ENCODE results near the gene TNNT3.
"Not testable (repeated sequence)": the region's sequence is repeated elsewhere in the genome, so short reads cannot be mapped to it uniquely, and the experiment has no call there.

Gene TNNT3

DNA sequence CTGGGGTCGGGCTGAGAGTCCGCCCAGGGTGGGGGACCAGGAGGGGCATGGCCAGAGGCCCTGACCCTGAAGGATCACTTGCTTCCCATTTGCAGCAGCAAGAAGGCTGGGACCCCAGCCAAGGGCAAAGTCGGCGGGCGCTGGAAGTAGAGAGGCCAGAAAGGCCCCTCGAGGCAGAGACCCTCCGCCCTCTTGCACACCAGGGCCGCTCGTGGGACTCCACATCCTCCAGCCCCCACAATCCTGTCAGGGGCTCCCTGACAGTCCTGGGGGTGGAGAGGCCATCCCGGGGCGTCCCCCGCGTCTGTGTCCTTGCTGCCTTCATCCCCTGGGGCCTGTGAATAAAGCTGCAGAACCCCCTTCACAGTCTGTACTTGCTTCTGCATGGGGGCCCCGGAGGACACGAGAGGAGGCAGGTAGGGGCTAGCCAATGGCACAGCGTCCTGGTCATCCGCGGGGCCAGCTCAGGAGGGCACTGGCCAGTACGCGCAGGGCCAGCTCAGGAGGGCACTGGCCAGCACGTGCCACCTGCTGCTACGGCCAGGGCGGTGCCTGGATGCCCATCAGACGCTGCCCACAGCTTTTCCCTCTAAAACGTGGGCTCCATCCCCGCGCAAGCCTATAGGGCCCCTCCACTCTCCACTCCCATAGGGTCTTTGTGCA, 19.0 kb downstream of the TNNT3 start:
- TF ChIP-seq, protein P1, sequence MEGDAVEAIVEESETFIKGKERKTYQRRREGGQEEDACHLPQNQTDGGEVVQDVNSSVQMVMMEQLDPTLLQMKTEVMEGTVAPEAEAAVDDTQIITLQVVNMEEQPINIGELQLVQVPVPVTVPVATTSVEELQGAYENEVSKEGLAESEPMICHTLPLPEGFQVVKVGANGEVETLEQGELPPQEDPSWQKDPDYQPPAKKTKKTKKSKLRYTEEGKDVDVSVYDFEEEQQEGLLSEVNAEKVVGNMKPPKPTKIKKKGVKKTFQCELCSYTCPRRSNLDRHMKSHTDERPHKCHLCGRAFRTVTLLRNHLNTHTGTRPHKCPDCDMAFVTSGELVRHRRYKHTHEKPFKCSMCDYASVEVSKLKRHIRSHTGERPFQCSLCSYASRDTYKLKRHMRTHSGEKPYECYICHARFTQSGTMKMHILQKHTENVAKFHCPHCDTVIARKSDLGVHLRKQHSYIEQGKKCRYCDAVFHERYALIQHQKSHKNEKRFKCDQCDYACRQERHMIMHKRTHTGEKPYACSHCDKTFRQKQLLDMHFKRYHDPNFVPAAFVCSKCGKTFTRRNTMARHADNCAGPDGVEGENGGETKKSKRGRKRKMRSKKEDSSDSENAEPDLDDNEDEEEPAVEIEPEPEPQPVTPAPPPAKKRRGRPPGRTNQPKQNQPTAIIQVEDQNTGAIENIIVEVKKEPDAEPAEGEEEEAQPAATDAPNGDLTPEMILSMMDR (conservative IDR thresholded peaks at IDR 0.05; ENCODE audit: low read depth), result no peak
- ChIA-PET POLR2A (ENCODE audit: low non-redundant PET) (no interaction called here), CTCF (interaction anchor here (0.9 kb wide), 1 partner anchor 244 kb away, joined by 3 read pairs; no protein-coding TSS in a partner anchor)
- H3K27ac ChIP-seq, result no peak overlapping the region; the same call in 1 of the 2 replicates
- DNase-seq (ENCODE audit: low spot score), result no peak

DNA sequence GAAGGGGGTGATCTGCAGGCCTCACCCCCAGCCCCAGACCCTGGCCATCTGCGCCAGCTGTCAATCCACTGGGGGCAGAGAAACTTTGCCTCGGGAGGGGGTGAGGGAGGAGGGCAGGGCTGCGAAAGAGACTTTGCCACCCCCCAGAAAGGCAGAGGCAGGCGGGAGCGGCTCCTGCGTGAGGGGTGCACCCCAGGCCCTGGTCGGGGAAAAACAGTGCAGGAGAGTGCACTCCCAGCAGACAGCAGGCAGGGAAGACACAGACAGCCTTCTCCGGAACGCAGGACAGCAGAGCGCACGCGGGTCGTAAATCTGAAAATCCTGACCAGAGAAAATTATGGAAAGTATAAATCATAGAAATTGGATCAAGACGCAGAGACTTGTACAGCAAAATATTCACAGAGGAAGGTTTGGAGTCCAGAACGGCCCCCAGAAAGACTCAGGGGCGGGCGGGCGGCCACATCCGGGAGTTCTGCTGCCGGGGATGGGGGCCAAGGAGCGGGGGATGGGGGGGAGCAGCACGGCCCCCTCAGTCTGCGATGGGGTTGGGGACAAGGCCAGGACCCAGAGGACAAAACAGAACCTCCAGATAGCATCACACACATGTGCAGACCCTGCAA, 19.6 kb downstream of the TNNT3 start:
- ChIA-PET CTCF (interaction anchor here (0.9 kb wide), 1 partner anchor 245 kb away, joined by 3 read pairs; no protein-coding TSS in a partner anchor), POLR2A (ENCODE audit: low non-redundant PET) (no interaction called here)
- peak overlapping the region; percentile 43 for H3K27ac ChIP-seq
- TF ChIP-seq, protein P1 (conservative IDR thresholded peaks at IDR 0.05; ENCODE audit: low read depth), result no peak
- no peak for DNase-seq (ENCODE audit: low spot score)

DNA sequence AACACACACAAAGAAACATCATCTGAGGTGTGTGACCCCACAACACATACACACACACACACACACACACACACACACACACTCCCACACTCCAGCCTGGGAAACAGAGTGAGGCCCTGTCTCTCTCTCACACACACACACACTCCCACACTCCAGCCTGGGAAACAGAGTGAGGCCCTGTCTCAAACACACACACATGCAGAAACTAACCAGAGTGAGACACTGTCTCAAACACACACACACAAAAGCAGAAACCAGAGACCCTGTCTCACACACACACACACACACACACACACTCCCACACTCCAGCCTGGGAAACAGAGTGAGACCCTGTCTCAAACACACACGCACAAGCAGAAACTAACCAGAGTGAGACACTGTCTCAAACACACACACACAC, 20.3 kb downstream of the TNNT3 start:
- CTCF ChIA-PET, result not testable (repeated sequence)

DNA sequence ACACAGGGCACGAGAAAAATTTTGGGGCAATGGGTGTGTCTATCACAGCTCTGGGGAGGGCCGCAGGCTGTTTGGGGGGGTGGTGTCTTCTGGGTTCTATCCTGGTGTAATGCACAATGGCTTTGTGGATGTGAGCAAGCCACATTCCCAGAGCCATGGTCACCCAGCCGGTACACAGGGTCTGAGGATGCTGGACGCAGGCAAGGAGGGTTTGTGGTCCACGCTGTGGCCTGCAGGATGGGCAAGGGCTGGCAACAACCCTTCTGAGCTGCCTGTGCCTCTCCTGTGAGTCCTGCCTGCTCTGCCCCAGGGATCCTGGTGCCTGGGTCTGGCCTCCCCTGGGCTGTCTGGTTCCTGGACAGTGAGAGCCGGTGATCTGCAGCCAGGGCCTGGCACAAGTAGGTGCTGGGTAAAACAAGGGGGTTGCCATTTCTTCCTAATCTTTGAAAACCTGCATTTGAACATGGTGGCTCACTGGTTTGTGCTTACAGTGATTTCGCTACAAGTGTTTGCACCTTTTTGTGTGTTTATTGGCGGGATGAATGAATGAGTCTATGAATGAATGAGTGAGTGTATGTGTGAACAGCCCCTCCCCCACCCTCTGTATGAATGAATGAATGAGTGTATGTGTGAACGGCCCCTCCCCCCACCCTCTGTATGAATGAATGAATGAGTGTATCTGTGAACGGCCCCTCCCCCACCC, 23.2 kb downstream of the TNNT3 start:
- peak overlapping the region; percentile 75 for H3K27ac ChIP-seq
- CTCF ChIA-PET, result no interaction called here
- no peak for DNase-seq (ENCODE audit: low spot score)
- POLR2A ChIA-PET (ENCODE audit: low non-redundant PET), result no interaction called here
- TF ChIP-seq, protein P1 (conservative IDR thresholded peaks at IDR 0.05; ENCODE audit: low read depth), result no peak

More for the DNA sequence above, 20.3 kb downstream of the TNNT3 start:
- H3K27ac ChIP-seq; DNase-seq (ENCODE audit: low spot score); POLR2A ChIA-PET (ENCODE audit: low non-redundant PET): not testable (repeated sequence)

DNA sequence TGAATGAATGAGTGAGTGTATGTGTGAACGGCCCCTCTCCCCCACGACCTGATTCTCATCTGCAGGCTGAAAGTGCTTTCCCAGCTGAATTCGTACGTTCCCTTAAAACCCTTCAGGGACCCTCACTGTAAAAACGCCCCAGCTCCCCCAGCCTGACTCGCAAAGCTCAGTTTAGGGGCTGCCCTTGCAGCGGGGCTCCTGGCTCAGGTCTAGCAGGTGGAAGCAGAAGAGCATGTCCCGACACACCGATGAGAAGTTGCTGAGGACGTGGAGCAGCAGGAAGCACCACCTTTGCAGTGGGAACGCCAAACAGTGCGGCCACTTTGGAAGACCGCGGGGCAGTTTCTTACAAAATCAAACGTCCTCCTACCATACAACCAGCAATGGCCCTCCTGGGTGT, 24.1 kb downstream of the TNNT3 start:
- peak overlapping the region; percentile 94 for H3K27ac ChIP-seq
- POLR2A ChIA-PET (ENCODE audit: low non-redundant PET), result no interaction called here
- TF ChIP-seq, protein P1 (conservative IDR thresholded peaks at IDR 0.05; ENCODE audit: low read depth), result no peak
- CTCF ChIA-PET, result interaction anchor here (0.5 kb wide), 1 partner anchor 26 kb away, joined by 3 read pairs; no protein-coding TSS in a partner anchor
- DNase-seq (ENCODE audit: low spot score), result no peak

DNA sequence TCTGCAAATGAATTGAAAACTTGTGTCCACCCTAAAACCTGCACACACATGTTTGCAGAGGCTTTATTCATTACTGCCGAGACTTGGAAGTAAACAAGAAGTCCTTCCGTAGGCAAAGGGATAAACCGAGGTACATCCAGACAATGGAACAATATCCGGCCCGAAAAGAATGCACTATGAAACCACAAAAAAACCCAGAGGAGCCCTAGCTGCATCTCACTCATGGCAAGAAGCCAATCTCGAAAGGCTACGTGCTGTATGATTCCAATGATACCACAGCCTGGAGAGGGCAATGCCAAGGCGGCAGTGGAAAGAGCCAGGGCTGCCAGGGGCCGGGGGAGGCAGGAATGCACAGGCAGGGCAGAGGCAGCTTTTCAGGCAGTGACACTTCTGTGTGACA, 24.5 kb downstream of the TNNT3 start:
- peak overlapping the region; percentile 94 for H3K27ac ChIP-seq
- DNase-seq (ENCODE audit: low spot score), result peak; percentile 29
- POLR2A ChIA-PET (ENCODE audit: low non-redundant PET), result no interaction called here
- TF ChIP-seq, protein P1 (conservative IDR thresholded peaks at IDR 0.05; ENCODE audit: low read depth), result no peak
- CTCF ChIA-PET, result interaction anchor here (0.5 kb wide), 1 partner anchor 25 kb away, joined by 3 read pairs; no protein-coding TSS in a partner anchor
